ENCODE results near the gene MRPS17. TPM values are rescaled to one million over a fixed set of nuclear protein-coding genes. Genes with fewer than 3 reads are reported as not detected.

MRPS17 gene
- total and polyA plus RNA-seq, 10 of the 15 experiments (the other 5 are each of a cell fraction or from before 2014, with no cell fraction given): 18.7 to 74.5 (median 29.2) TPM

DNA sequence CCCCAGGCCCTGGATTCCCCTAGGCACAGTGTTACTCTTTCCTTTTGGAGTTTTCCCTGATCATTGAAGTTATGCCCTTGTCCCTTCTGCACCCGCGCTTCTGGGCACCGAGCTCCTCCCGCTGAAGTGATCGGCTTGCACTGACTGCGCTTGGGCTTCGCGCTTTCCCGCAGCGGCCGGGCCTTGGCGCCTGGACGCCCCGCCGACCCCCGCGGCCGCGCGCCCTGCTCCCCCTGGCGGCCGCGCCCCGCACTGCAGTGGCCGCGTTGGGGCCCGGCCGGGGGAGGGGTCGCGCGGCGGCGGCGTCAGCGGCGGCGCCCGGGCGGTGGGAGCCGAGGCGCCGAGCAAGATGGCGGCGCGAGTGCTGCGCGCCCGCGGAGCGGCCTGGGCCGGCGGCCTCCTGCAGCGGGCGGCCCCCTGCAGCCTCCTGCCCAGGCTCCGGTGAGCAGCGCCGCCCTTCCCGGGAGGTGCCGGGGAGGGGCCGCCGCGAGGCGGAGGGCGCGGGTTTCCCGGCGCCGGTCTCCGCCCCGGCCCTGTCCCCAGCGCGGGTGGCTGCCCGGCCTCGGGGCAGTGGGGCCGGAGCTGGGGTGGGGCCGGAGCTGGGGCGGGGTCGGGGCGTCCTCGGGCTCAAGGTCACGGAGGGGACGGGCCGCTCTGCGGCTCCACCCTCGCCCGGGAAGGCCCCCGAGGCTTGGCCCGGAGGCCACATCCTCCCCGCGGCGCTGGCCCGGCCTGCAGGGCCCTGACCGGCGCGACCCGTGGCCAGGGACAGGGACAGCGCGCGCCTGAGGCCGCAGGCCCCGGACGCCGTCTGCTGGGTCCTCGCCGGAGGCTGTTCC lies 12.8 kb downstream of the MRPS17 start, which contains the start of gene NIPSNAP2 (continued):
- TF ChIP-seq ZSCAN29 (IDR thresholded peaks at IDR 0.05) (0 out of 2 replicates have a peak, but pooled peaks have one; percentile 27), CHD1 (IDR thresholded peaks at IDR 0.05; ENCODE audit: low read depth, low read length) (no peak), SMAD5 (IDR thresholded peaks at IDR 0.05; ENCODE audit: low read depth) (no peak), TBL1XR1 (IDR thresholded peaks at IDR 0.05; ENCODE audit: low read depth, low read length) (no peak), BRCA1 (IDR thresholded peaks at IDR 0.05; ENCODE audit: low read depth, low read length) (no peak), TCF3 (IDR thresholded peaks at IDR 0.05; ENCODE audit: borderline replicate concordance, insufficient read depth, low read depth, low read length) (no peak), SMC3 (IDR thresholded peaks at IDR 0.05; ENCODE audit: borderline replicate concordance, low read length) (no peak), EZH2 (IDR thresholded peaks at IDR 0.05; ENCODE audit: borderline replicate concordance, control insufficient read depth, low read depth, low read length) (no peak), SP1 (IDR thresholded peaks at IDR 0.05; ENCODE audit: low read depth, low read length) (peak; percentile 20), NR2F1 (conservative IDR thresholded peaks at IDR 0.05) (peak; percentile 77), RB1 (IDR thresholded peaks at IDR 0.05; ENCODE audit: borderline replicate concordance) (no peak), CHD4 (IDR thresholded peaks at IDR 0.05) (no peak), EGR1 (IDR thresholded peaks at IDR 0.05; ENCODE audit: borderline replicate concordance in 1 of 2, low read depth in 2 of 2, low read length in 2 of 2) (no peak), HCFC1 (IDR thresholded peaks at IDR 0.05; ENCODE audit: low read length) (no peak), RFX5 (IDR thresholded peaks at IDR 0.05; ENCODE audit: low read depth, low read length) (no peak), CBX5 (IDR thresholded peaks at IDR 0.05; ENCODE audit: low read depth) (no peak), POU2F2 (IDR thresholded peaks at IDR 0.05; ENCODE audit: borderline replicate concordance, low read depth, low read length) (peak; percentile 52; the same call in 1 of the 3 replicates), PAX8 (IDR thresholded peaks at IDR 0.05) (no peak), TARDBP (IDR thresholded peaks at IDR 0.05; ENCODE audit: borderline replicate concordance) (no peak)
- TF ChIP-seq, protein P1, sequence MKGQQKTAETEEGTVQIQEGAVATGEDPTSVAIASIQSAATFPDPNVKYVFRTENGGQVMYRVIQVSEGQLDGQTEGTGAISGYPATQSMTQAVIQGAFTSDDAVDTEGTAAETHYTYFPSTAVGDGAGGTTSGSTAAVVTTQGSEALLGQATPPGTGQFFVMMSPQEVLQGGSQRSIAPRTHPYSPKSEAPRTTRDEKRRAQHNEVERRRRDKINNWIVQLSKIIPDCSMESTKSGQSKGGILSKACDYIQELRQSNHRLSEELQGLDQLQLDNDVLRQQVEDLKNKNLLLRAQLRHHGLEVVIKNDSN (IDR thresholded peaks at IDR 0.05; ENCODE audit: borderline replicate concordance, extremely low read length, insufficient read depth, low read depth, low read length): no peak
